ENCODE data around the gene SSU72.
"Not testable (repeated sequence)": the region's sequence is repeated elsewhere in the genome, so short reads cannot be mapped to it uniquely, and the experiment has no call there.

SSU72 gene

GRCh38 chr1:1523651-1524050, 51.0 kb downstream of the SSU72 start:
- DNase-seq, result not testable (repeated sequence)

- DNase-seq, result not testable (repeated sequence)
Measured at GRCh38 chr1:1523226-1523625, 51.4 kb downstream of the SSU72 start.

- DNase-seq, result not testable (repeated sequence)
Measured at GRCh38 chr1:1522536-1522935, 52.1 kb downstream of the SSU72 start.

DNA sequence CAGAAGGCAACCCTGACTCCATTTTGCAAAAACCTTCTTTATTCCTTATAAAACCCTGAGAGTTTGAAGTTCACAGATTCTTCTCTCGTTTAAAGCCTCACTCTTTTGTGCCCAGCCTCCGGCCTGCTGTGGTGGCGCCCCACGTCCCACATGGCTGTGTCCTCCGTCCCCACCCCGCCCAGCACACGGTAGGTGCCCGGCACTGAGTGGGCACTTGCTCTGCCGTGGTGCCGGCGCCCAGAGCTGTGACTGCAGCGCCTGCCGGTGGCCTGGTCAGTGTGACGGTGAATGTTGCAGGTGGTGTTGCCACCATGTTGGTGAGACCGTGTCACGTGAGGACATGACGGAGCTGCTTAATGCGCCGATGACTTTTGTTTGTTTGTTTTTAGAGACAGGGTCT, 53.3 kb downstream of the SSU72 start:
- DNase-seq, result no peak

DNA sequence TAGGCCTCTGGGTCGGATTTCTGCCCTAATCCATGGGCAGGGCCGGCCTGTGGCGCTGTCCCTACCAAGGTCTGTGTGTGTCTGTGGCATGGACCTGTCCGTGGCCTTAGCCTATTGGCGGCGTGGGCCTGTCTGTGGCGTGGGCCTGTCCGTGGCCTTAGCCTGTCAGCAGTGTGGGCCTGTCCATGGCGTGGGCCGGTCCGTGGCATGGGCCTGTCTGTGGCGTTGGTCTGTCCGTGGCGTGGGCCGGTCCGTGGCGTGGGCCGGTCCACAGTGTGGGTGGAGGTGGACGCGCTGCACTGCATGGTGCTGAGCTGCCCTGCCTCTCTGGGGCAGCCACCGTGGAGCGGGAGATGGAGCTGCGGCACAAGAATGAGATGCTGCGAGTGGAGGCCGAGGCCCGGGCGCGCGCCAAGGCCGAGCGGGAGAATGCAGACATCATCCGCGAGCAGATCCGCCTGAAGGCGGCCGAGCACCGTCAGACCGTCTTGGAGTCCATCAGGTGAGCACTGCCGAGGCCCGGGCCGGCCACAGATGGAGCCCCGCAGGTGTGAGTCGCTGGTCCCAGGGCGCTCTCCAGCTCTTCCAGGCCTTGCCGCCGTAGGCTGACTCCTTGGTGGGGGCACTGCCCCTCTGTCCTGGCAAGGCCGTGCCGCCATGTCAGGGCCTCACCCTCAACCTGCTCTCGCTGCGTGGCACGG, 54.7 kb downstream of the SSU72 start:
- not testable (repeated sequence) for DNase-seq

- not testable (repeated sequence) for DNase-seq
Measured at GRCh38 chr1:1518621-1519007, 56.0 kb downstream of the SSU72 start.

GRCh38 chr1:1517973-1518620, 56.6 kb downstream of the SSU72 start:
- DNase-seq, result no peak

GRCh38 chr1:1516923-1517322, 57.7 kb downstream of the SSU72 start:
- DNase-seq, result not testable (repeated sequence)

GRCh38 chr1:1514376-1514775, 60.3 kb downstream of the SSU72 start:
- DNase-seq, result not testable (repeated sequence)

DNA sequence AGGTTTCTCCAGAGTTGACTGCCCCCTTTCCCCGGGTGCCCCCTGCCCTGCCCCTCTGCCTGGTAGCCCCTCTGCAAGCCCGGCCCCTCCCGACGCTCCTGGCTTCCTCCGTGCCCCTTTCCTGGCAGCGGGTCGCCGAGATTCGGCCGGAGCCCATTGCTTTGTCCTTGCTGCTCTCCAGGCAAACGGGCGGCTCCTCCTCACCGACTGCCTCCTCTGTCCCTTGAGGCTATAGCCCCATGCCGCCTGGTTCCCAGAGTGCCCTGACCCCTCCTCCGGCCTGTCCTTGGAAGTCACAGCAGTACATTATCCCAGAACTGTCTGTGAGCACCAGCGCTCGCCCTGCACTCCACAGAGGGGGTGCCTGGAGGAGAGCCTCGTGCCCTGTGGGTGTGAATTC, 61.0 kb downstream of the SSU72 start:
- not testable (repeated sequence) for DNase-seq

- DNase-seq, result not testable (repeated sequence)
Measured at GRCh38 chr1:1512425-1512824, 62.2 kb downstream of the SSU72 start.

DNA sequence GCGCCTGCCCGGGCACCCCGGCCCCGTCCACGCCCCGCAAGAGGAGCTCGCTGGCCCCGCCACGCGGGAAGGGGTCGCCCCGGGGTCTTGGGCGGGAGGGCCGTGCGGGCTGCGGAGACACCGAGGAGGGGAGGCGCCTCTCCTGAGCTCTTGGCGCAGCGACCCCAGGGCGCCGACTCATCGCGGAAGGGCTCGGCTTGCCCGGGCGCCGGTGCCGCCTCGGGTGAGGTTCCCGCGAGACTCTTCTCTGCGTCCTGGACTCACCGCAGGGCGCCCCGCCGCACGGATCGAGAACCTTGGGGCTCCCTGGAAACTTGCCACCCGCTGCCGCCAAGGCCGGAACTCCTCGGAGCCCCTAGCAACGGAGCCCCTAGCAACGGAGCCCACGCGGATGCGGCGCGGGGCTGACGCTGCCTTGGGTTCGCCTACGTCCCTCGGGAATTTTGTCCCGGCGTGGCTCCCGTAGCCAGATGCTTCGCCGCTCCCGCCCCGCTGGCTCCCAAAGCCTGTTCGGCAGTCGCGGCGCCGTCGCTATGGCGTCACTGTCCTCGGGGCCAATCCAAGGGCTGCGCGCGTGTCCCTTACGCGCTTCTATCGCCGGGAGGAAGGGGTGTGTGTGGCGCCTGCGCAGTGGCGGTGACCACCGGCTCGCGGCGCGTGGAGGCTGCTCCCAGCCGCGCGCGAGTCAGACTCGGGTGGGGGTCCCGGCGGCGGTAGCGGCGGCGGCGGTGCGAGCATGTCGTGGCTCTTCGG, 63.0 kb downstream of the SSU72 start, which contains the start of gene ATAD3A:
TSS of gene ATAD3A (plus strand) at position 630 of the 753 bp plus-strand sequence. CDS start at position 737, 107 bp downstream.
- DNase-seq, result peak; percentile 97

GRCh38 chr1:1510912-1511532, 63.6 kb downstream of the SSU72 start:
- DNase-seq, result peak; percentile 68

DNA sequence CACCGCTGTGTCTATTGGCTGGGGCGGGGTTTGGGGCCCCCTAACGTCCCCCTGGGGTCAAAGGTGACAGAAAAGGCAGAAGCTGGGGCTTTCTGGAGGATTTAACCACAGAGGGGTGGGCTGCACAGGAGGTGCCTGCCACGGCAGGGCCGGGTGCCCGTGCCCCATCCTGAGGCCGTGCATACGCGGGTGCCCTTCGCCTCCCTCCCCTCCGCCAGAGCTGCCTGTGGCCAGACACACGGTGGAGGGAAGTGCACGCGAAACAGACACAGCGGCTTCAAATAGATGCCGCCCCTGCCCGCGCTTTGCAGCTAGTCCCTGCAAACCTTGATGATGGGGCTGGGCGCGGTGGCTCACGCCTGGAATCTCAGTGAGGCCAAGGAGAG, 65.2 kb downstream of the SSU72 start:
- not testable (repeated sequence) for DNase-seq

GRCh38 chr1:1508775-1509464, 65.7 kb downstream of the SSU72 start:
- not testable (repeated sequence) for DNase-seq

DNA sequence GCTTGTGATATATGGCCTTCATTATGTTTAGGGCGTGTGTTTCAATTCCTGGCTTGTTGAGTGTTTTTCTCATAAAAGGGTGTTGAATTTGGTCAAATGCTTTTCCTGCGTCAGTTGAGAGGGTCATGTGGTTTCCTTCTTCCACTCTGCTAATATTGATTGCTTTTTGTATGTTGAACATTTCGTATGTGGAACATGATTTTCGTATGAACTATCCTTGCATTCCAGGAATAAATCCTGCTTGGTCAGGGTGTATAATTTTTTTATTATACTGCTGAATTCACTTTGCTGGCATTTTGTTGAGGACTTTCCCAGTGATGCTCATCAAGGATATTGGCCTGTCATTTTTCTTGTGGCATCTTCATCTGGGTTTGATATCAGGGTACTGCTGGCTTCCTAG, 67.4 kb downstream of the SSU72 start:
- no peak for DNase-seq

DNA sequence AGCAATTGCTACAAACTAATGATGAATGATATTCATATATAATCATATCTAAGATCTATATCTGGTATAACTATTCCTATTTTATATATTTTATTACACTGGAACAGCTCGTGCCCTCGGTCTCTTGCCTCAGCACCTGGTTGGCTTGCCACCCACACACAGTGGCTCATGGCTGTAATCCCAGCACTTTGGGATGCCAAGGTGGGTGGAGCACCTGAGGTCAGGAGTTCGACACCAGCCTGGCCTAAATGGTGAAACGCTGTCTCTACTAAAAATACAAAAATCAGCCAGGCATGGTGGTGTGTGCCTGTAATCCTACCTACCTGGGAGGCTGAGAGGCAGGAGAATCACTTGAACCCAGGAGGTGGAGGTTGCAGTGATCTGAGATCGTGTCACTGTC, 68.9 kb downstream of the SSU72 start:
- not testable (repeated sequence) for DNase-seq

DNA sequence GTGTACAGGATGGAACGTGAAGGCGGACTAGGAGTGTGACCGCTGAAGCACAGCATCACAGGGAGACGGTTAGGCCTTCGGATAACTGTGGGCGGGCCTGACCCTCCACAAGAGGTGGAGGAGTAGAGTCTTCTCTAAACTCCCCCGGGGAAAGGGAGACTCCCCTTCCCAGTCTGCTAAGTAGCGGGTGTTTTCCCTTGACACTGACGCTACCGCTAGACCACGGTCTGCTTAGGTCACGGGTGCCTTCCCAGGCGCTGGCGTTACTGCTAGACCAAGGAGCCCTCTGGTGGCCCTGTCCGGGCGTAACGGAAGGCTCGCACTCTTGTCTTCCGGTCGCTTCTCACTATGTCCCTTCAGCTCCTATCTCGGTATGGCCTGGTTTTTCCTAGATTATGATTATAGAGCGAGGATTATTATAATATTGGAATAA, 69.3 kb downstream of the SSU72 start:
- DNase-seq, result not testable (repeated sequence)

- peak; percentile 13 for DNase-seq
Measured at GRCh38 chr1:1504777-1505365, 69.8 kb downstream of the SSU72 start.

DNA sequence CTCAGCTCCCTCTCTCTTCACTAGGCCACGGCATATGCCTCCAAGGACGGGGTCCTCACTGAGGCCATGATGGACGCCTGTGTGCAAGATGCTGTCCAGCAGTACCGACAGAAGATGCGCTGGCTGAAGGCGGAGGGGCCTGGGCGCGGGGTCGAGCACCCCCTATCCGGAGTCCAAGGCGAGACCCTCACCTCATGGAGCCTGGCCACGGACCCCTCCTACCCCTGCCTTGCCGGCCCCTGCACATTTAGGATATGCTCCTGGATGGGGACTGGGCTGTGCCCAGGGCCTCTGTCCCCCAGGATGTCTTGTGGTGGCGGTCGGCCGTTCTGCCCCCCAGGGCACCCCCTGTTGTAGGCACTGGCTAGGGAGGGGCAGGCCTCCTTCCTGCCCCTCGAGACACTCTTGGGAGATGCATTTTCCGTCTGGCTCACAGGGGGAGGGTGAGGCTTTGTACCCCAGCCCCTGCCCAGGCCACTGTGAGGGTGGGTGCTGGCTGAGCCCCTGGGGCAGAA, 79.1 kb downstream of the SSU72 start:
- not testable (repeated sequence) for DNase-seq

DNA sequence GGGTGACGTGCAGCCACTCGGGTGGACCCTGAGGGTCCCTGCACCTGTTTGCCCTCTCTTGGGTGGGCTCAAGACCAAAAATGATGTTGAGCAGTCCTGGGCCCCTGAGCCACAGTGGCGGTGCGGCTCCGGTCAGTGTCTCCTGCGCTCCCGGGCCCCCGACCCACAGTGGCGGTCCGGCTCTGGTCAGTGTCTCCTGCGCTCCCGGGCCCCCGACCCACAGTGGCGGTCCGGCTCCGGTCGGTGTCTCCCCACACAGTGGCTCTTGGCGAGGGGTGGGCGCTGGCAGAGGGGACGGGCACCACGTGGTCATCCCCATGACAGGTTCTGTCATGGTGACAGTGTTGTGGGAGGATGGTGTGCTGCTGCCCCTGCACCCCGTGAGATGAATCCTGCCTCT, 80.4 kb downstream of the SSU72 start:
- not testable (repeated sequence) for DNase-seq
